ENCODE results near the gene DUSP18. TPM values are rescaled to one million over a fixed set of nuclear protein-coding genes. Genes with fewer than 3 reads are reported as not detected.

Gene DUSP18
- total and polyA plus RNA-seq, 9 of the 15 experiments (the other 6 are each of a cell fraction or from before 2014, with no cell fraction given), result 1.00 to 3.7 (median 1.5) TPM

GRCh38 chr22:30635273-30636225, 32.1 kb downstream of the DUSP18 start, which contains the start of gene SLC35E4 (continued):
- TF ChIP-seq ZNF12 (CRISPR knock-in tag; IDR thresholded peaks at IDR 0.05), result no peak
- TF ChIP-seq ZNF431 (CRISPR knock-in tag; IDR thresholded peaks at IDR 0.05), result no peak
- peak; percentile 50 for TF ChIP-seq KDM5B (IDR thresholded peaks at IDR 0.05; ENCODE audit: insufficient replicate concordance, low read depth, low read length)
- peak; percentile 44; the same call in 1 of the 2 replicates for TF ChIP-seq POLR2A (conservative IDR thresholded peaks at IDR 0.05)
- TF ChIP-seq, protein P1, sequence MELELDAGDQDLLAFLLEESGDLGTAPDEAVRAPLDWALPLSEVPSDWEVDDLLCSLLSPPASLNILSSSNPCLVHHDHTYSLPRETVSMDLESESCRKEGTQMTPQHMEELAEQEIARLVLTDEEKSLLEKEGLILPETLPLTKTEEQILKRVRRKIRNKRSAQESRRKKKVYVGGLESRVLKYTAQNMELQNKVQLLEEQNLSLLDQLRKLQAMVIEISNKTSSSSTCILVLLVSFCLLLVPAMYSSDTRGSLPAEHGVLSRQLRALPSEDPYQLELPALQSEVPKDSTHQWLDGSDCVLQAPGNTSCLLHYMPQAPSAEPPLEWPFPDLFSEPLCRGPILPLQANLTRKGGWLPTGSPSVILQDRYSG (tag; conservative IDR thresholded peaks at IDR 0.05; ENCODE audit: low read depth), result no peak
- no peak for TF ChIP-seq PRDM10 (IDR thresholded peaks at IDR 0.05; ENCODE audit: partially characterized antibody)
- no peak for TF ChIP-seq CSDE1 (IDR thresholded peaks at IDR 0.05)
- no peak for TF ChIP-seq ZNF407 (IDR thresholded peaks at IDR 0.05; ENCODE audit: low read depth)
- no peak for TF ChIP-seq NR3C1 (CRISPR knock-in tag; IDR thresholded peaks at IDR 0.05)
- TF ChIP-seq L3MBTL2 (IDR thresholded peaks at IDR 0.05), result 0 out of 2 replicates have a peak, but pooled peaks have one; percentile 22
- no peak for TF ChIP-seq STAT5B (CRISPR knock-in tag; IDR thresholded peaks at IDR 0.05)
- no peak for TF ChIP-seq COPS2 (conservative IDR thresholded peaks at IDR 0.05)
- peak; percentile 95 for TF ChIP-seq ZBTB1 (CRISPR knock-in tag; IDR thresholded peaks at IDR 0.05; ENCODE audit: borderline replicate concordance, low read depth)
- TF ChIP-seq GABPB1 (CRISPR knock-in tag; IDR thresholded peaks at IDR 0.05), result 0 out of 2 replicates have a peak, but pooled peaks have one; percentile 17
- TF ChIP-seq FOXK1 (CRISPR knock-in tag; IDR thresholded peaks at IDR 0.05; ENCODE audit: borderline replicate concordance), result no peak

Measured in K562 (cell line).